Measurements from ENCODE around the gene DOK6.
A peak's percentile ranks its signal among the peaks of the same experiment; 100 is the strongest.
"Not testable (repeated sequence)": the region's sequence is repeated elsewhere in the genome, so short reads cannot be mapped to it uniquely, and the experiment has no call there.

DOK6 gene

DNA sequence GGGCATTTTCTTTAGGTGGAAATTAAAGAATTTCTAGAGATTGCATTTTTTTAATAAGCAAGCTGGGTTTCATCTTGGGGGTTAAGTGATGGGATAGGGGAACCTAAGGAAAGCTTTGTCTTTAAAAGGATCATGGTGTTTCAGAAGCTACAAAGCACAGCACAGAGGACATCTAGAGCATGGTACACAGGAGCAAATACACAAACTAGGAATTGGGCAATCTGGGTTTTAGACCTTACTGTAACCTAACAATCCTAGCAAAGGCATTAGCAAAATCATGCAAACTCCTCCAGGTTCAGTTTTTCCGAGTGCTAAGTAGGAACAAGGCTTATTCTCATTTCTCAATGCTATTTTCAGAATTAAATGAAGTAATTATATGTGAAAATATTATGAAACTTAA, 412.9 kb downstream of the DOK6 start:
- no peak for DNase-seq (ENCODE audit: low spot score)

DNA sequence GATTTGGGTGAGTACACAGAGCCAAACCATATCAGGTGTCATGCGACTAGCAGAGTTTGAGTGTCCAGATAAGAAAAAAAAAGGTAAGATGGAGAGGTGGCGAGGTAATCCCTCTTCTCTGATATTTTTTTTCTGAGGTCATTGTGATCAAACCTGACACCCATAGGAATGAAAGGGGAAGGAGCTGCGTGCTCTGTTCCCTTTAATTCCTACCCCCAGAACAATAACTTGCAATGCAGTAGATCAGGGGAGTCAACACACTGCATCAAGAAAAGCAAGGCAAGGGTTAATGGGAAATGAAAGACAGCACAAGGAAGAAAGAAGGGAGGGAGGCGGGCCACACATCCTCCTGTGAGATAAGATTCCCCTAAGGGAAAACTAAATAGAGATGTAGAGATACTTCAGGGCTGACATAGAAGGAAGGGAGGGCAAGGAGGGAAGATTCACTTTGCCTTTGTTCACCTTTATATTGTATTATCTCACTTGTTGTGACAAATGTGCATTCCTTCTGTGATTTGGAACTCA, 414.2 kb downstream of the DOK6 start:
- DNase-seq (ENCODE audit: low spot score), result no peak

DNA sequence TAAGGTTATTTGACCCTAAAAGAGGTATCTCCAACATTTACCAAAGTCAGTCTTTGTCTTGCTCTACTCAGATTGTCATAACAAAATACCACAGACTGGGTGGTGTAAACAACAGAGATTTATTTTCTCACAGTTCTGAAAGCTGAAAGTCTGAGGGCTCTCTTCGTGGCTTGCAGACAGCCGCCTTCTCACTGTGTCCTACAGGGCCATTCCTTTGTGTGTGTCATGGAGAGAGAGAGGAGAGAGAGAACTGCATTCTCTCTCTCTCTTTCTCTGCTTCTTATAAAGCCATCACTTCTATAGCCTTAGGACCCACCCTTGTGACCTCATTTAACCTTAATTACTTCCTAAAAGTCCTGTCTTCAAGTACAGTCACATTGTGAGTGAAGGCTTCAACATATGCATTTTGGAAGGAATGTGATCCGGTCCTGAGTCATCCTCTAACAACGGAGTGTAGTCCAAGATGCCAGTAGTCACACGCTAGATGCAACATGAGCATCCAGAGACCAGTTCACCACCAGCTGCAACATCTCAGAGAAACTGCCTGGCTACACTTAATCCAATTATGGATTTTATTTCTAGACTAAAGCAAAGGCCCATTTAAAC, 416.8 kb downstream of the DOK6 start:
- DNase-seq (ENCODE audit: low spot score), result peak; percentile 36

DNA sequence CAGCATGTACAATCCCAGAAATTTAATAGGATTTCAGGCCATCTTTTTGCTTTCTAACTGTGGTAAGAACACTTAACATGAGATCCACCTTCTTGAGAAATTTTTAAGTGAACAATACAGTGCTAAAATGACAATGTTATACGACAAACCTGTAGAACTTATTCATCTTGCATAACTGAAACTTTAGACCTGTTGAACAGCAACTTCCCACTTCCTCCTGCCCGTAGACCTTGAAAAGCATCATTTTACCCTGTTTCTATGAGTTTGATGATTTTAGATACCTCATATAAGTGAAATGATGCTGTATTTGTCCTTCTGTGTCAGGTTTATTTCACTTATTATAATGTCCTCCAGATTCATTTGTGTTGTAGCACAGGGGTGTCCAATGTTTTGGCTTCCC, 418.8 kb downstream of the DOK6 start:
- DNase-seq (ENCODE audit: low spot score), result no peak

DNA sequence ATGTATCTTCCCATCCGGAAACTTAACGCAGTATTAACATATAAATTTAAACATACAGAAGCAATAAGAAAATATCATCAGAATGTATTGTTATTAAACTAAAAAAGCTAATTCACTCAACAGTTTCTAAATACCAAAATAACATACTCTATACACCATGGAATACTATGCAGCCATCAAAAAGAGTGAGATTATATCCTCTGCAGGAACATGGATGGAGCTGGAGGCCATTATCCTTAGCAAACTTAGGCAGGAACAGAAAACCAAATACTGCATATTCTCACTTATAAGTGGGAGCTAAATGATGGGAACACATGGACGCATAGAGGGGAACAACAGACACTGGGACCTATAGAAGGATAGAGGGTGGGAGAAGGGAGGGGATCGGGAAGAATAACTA, 419.9 kb downstream of the DOK6 start:
- DNase-seq (ENCODE audit: low spot score), result no peak

DNA sequence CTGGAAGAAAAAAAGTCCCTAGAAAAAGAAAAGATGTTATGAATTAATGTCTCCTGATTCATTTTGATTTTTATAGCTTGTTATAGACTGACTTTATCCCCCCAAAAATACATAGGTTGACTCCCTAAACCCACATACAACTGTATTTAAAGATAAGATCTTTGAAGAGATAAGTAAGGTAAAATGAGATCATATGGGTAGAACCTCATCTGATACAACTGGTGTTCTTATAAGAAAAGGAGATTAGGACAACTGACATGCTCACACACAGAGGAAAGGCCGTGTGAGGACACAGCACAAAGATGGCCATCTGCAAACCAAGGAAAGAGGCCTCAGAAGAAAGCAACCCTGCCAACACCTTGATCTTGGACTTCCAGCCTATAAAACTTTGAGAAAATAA, 429.5 kb downstream of the DOK6 start:
- no peak for DNase-seq (ENCODE audit: low spot score)

DNA sequence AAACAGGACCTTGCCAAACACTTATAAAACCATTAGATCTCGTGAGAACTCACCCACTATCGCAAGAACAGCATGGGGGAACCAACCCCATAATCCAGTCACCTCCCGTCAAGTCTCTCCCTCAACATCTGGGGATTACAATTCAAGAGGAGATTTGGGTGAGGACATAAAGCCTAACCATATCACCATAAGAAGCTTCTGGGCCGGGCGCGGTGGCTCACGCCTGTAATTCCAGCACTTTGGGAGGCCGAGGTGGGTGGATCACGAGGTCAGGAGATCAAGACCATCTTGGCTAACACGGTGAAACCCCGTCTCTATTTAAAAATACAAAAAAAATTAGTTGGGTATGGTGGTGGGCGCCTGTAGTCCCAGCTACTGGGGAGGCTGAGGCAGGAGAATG, 434.3 kb downstream of the DOK6 start:
- DNase-seq (ENCODE audit: low spot score), result not testable (repeated sequence)

DNA sequence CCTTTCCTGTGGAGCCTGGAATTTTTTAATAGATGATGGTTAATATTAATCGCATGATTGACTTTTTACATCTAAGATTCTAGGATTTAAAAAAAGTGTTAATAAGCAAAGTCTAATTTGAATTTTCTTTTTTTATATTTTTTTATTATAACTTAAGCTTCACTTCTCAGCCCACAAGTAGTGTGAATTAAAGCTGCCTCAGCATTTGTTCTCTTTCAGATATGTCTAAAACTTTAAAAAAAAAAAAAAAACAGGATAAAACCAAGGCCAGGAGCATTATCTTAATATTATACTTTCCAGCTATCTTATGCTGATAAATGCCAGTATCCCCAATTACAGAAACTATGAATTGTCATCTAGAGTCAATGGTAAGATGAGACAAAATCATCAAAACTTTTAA, 437.3 kb downstream of the DOK6 start:
- no peak for DNase-seq (ENCODE audit: low spot score)

DNA sequence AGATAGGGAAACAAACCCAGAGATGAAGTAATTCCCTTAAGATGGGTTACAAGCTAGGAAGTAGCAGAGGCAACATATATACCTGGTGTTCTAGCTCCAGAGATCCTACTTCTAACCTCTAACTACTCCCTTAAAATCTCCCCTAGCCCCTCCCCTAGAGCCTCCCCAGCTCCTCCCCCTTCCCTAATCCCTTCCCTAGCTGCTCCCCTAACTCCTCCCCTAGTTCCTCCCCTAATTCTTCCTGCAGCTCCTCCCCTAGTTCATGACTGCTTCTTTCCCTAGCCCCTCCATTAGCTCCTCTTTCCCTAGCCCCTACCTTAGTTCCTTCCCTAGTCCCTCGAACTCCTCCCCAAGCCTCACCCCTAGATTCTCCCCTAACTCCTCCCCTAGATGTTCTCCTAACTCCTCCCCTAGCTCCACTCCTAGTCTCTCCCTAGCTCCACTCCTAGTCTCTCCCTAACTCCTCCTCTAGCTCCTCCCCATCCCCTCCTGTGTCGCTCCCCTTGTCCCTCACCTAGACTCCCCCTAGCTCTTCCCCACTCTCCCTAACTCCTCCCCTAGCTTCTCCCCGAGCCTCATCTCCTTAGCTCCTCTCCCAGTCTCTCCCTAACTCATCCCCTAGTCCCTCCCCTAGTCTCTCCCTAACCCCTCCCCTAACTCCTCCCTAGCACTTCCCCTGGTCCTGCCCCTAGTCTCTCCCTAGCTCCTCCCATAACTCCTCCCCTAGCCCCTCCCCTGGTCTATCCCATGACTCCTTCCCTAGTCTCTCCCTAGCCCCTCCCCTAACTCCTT, 438.1 kb downstream of the DOK6 start:
- no peak for DNase-seq (ENCODE audit: low spot score)

GRCh38 chr18:69839497-69839896, 438.8 kb downstream of the DOK6 start:
- no peak for DNase-seq (ENCODE audit: low spot score)

- no peak for DNase-seq (ENCODE audit: low spot score)
Observed at GRCh38 chr18:69840001-69840400, 439.3 kb downstream of the DOK6 start.

DNA sequence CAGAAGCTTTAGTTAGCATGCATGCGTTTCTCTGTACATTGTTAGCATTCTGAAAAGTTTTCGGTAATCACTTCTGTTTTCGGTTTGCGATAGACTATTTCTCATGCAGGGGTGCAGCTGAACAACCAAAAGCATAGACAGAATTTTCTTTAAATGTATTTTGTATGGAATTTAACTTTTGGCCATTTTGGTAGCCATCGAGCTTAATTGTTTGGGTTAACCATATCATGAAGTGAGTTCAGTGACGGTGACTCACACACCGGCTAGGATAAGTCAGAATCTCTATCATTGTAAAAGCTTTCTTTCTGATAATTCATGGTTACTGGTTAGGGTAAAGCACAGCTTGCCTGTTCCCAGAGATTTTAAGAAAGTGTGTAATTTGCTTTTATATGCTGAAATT, 439.8 kb downstream of the DOK6 start:
- DNase-seq (ENCODE audit: low spot score), result no peak

- no peak for DNase-seq (ENCODE audit: low spot score)
Observed at GRCh38 chr18:69841117-69841516, 440.4 kb downstream of the DOK6 start.

DNA sequence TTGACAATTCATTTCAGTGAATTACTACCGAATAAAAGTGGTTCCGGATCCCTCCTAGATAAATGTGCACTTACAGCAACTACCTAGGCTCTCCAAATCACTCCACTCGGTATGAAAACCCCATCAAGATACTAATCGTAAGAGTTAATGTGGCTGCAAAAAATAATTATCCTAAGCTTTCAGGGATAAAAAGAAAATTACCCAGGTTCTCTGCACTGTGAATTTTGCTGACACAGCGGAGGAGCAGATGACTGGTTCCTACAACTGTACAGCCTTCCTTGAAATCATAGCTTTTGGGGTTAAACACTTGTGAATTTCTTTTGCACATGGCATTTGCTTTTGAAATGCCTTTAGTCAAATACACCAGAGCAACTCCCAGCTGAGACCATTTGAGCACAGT, 442.3 kb downstream of the DOK6 start:
- no peak for DNase-seq (ENCODE audit: low spot score)

- no peak for DNase-seq (ENCODE audit: low spot score)
Observed at GRCh38 chr18:69844656-69845055, 444.0 kb downstream of the DOK6 start.

- no peak for DNase-seq (ENCODE audit: low spot score)
Observed at GRCh38 chr18:69845593-69846506, 445.2 kb downstream of the DOK6 start.

DNA sequence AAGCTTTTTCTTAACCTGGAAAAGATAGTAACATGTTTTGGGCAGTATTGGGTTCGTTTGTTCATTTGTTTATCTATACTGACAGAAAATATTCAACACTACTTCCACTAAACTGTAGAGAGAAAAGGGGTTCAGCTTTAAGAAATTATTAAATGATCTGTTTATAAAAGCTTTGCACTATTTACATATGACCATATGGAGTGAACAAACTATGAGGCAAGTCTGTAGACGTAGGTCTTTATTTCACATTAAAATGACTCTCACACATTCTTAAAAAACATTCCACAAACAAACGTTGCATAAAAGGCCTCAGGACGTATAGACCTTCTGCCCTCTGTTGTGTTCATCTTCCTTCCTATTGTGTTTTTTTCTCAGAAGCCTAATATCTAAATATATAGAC, 452.4 kb downstream of the DOK6 start:
- DNase-seq (ENCODE audit: low spot score), result no peak

- no peak for DNase-seq (ENCODE audit: low spot score)
Observed at GRCh38 chr18:69854455-69854854, 453.8 kb downstream of the DOK6 start.

GRCh38 chr18:69858897-69859296, 458.2 kb downstream of the DOK6 start:
- DNase-seq (ENCODE audit: low spot score), result no peak

DNA sequence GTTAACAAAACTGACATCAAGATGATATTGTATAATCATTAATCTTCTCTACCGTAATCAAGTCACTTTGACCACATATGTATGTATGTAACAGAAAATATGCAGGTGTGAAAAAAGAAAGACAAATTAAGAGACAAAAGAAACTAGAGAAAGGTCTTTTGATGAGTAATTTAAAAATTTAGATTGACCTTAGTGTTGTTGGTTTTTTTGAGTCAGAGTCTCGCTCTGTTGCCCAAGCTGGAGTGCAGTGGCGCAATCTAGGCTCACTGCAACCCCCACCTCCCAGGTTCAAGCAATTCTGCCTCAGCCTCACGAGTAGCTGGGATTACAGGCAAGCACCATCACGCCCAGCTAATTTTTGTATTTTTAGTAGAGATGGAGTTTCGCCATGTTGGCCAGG, 464.1 kb downstream of the DOK6 start:
- not testable (repeated sequence) for DNase-seq (ENCODE audit: low spot score)

GRCh38 chr18:69865776-69866175, 465.1 kb downstream of the DOK6 start:
- no peak for DNase-seq (ENCODE audit: low spot score)

GRCh38 chr18:69866212-69866611, 465.5 kb downstream of the DOK6 start:
- no peak for DNase-seq (ENCODE audit: low spot score)

- no peak for DNase-seq (ENCODE audit: low spot score)
Observed at GRCh38 chr18:69870736-69871135, 470.0 kb downstream of the DOK6 start.

All from GM03348 (cell line).